ENCODE results near the gene TMEM44. TPM values are rescaled to one million over a fixed set of nuclear protein-coding genes. Genes with fewer than 3 reads are reported as not detected.

Gene TMEM44
- total RNA-seq (2014; rRNA removed; shearing (Covaris generic)), result 13.8 and 19.0 TPM in 2 replicates

DNA sequence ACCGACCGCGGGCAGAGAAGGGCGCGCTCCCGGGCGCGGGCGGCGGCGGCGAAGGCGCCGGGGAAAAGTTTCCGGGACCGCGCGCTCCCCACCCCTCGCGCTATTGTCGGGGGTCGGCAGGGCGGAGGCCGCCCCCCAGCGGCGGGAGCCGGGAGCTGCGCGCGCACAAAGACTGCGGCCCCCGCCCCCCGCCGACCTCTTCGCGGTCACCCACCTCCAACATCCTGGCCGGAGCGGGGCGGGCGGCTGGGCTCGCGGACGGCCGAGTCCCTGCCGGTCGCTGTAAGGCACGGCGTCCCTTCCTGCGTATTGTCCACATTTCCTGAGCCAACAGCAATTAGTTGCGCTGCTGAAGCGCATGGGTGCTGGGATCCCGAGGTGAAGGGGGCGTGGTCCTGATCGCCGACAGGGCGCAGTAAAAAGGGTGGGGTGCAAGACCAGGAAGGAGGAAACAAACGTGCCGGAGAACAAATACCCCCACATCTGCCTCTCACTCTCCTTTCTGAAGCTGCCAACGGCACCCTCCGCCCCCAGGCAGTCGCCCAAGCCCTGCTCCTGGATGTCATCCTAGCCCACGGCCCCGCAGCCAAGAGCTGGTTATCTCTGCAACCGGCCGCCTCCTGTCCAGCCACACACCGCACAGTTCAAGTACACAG lies at the start of gene TMEM44:
TSS of gene TMEM44 (minus strand) at position 71 of the 656 bp plus-strand sequence. CDS start 204 bp downstream, outside the sequence.
- peak; percentile 93 for DNase-seq (ENCODE audit: low read depth)

DNA sequence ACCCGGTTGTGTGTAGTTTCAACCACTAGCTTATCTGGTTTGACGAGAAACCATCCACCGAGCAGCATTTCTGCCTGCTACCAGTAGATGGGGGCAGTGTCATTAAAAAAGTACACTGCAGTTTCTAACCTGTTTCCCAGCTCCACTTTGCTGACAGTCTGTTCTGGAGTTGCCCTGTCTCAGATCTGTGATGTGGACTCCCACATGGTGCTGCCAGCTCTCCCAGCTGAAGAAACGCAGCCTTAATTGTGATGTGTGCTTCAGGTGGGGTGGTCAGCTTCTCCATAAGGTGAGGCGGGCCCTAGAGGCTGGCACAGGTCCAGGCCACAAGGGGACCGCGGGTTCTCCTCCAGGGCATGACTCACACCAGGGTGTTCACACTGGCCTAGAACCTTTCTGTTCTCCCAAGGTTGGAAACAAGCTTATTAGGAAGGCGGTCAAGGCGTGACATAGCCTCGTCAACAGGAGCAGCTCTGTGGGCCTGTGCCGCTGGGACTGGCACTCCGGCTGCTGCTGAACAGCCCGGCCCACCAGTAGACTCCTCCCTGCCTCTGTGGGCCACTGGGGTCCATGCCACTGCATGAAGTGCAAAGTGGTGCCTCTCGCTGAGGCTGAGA lies 49.6 kb upstream of the TMEM44 start:
- peak; percentile 88 for DNase-seq (ENCODE audit: low read depth)

GRCh38 chr3:194682189-194682693 lies 49.0 kb upstream of the TMEM44 start:
- no peak for DNase-seq (ENCODE audit: low read depth)

DNA sequence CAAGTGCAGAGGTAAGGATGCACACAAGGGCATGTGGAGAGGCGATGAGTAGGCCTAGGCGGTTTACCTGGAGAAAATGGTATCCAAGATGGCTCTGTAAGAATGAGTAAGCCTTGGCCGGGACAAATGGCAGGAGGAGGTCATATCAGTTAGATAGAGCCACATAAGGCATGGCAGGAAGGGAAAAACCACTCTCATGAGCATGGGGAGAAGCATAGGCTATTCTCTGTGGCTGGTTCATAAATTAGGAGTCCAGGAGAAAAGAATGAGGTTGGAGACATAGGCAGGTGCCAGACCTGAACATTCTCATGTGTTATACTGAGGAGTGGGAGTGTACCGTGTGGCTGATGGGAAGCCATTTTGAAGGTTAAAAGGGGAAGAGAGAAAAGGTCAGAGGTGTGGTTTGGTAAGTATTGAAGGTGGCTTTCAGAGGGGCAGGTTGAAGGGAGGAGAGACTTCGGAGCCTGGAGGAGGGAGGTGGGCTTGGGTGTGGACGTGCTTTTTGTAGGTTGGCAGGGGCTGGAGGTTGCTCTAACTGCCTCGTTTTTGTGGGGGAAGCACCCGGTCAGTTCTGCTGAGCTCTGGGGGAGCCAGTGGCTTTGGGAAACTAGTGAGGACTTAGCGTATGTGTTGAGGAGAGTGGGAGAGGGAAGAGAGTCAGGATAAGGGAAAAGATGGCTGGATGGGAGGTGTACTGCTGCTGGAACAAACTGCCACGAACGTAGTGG lies 47.8 kb upstream of the TMEM44 start:
- no peak for DNase-seq (ENCODE audit: low read depth)

DNA sequence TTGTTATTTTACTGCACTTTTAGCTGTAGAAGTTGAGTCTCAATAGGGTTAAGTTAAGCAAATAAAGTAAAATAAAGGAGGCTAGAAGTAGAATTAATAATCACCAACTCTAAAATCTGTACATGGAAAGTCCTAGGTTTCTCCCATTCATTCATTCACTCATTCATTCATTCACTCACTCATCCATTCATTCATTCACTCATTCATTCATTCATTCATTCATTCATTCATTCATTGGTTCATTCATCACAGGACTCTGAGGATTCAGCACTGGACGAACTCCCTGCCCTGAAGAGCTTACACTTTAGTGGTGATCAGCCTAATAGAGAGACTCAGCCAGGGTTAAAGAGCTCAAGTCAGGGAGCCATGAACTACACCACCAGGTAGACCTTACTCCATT lies 43.3 kb upstream of the TMEM44 start:
- DNase-seq (ENCODE audit: low read depth), result no peak

DNA sequence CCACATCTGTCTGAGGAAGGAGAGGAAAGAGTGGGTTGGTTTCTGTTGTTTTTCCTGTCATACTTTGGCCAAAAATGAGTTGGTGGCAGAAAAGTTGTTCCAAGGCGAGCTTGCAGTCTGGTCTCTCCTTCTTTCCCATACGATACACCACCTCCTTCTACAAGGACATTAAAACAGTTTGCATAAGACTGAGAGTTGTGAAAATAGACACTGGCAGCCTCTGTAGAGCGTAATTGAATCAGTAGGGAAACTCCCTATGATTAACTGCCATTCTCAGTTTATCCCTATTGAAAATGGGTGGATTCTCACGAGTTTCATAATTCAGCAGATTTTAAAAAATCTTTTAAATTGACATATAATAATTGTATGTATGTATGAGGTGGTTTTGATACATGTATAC lies 42.5 kb upstream of the TMEM44 start:
- no peak for DNase-seq (ENCODE audit: low read depth)

- no peak for DNase-seq (ENCODE audit: low read depth)
These were observed 41.9 kb upstream of the TMEM44 start for GRCh38 chr3:194675081-194675640.

DNA sequence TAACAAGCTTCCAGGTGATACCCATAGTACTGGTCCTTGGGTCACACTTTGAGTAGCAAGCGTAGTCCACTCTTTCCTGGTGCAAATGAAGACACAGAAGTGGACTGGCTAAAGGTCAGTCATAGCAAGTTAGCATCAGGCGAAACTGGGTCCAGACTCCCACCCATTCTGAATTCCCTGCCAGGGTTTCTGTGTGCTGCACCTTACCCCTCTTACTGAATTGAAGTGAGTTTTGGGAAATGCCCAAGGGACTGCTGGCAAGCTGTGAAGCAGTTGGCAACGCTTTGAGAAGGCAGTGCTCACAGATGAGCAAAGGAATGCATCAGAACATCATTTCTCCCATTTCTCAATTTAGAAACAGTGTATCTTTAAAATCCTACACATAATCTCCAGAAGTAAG lies 40.5 kb upstream of the TMEM44 start:
- no peak for DNase-seq (ENCODE audit: low read depth)

DNA sequence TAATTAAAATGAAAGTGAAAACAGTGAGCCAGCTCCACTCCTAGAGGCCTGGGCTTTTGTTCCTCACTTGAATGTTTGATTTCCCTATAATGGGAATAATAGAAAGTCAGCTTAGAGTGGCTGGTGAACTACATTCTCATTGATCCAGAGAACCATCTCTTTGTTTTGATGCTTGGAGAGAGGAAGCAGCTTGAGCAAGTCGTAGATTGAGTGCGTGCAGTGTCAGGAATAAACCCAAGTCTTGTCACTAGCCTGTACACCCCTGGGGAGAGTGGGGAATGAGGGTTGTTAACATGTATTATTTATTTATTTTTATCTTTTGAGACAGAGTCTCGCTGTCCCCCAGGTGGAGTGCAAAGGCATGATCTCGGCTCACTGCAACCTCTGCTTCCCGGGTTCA lies 39.7 kb upstream of the TMEM44 start:
- DNase-seq (ENCODE audit: low read depth), result no peak

DNA sequence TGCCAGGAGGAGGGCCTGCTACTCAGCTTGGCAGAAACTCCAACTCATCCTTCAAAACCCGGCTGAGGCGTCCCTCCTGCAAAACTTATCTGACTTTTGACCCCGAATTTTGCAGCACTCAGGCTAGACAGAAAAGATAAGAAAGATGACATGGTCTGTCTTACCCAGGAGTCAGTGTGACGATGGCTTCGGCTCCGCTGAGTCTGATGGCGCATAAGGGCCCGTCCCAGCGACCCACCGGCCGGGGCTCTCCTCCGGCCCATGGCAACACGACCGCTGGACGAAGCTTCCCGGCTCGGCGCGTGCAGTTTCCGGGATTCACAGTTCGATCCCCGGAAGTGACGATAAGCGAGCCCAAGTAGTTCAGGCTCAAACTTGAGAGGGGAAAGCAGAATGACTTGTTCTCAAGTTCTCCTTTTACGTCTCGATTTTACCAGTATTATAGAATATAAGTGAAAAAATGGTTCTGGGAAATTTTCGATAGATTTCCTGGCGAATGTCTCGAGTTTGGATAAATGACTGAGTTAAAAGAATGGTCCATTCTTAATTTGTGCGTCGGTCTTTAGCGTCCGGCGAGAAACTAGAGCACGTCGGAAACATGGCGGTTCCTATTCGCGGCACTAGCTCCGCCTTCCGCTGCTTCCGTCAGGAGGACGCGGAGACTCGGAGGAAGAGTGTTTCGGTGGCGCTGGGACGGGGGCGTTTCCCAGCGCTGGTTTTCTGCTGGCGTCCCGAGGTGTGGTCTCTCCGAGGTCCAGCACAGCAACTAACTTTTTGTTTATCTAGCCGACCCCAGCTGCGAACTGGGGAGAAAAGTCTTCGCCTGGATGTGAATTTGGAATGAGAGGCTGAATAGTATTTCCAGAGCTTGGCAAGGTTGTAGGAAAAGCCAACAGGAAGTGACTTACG lies 38.9 kb upstream of the TMEM44 start, which contains the start of gene LSG1:
TSS of gene LSG1 (minus strand) at position 292 of the 909 bp plus-strand sequence. CDS start at position 263, 29 bp downstream.
- peak; percentile 95 for DNase-seq (ENCODE audit: low read depth)

GRCh38 chr3:194671511-194671899 lies 38.3 kb upstream of the TMEM44 start:
- peak; percentile 45 for DNase-seq (ENCODE audit: low read depth)

- no peak for DNase-seq (ENCODE audit: low read depth)
These were observed 34.1 kb upstream of the TMEM44 start for GRCh38 chr3:194667363-194667762.

DNA sequence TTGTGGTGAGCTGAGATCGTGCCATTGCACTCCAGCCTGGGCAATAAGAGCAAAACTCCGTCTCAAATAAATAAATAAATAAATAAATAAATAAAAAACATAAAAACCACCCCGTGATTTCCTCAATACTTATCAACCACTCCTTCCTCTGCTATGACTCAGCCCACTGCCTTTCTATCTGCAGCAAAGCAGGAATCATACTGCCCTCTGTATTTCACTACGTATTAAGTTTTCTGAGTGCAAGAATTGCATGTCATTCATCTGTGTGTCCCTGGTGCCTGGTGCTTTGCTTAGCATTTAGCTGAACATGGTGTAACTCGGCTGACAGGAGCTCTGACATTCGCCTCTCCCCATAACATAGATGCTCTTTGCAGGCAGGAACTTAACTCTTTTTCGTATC lies 31.6 kb upstream of the TMEM44 start:
- no peak for DNase-seq (ENCODE audit: low read depth)

- no peak for DNase-seq (ENCODE audit: low read depth)
These were observed 28.7 kb upstream of the TMEM44 start for GRCh38 chr3:194661946-194662345.

GRCh38 chr3:194661374-194661773 lies 28.2 kb upstream of the TMEM44 start:
- DNase-seq (ENCODE audit: low read depth), result no peak

DNA sequence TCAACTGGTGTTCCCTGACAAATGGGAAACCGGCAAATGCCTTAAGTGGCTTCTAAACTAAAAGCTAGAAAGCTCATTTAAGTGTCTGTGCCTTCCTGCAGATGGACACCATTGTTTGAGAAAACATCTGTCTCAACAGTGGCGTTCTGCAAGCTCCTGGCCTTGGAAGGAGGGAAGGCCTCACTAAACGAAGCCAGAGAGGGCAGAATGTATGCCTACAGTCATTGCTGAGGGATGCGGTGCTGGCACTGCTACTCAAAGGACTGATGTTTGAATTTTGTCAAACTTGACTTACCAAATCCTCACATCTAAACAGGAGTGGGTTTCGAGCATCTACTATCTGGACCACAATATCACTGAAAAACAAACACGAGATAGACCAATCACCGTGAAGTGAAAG lies 26.6 kb upstream of the TMEM44 start:
- no peak for DNase-seq (ENCODE audit: low read depth)

- no peak for DNase-seq (ENCODE audit: low read depth)
These were observed 25.4 kb upstream of the TMEM44 start for GRCh38 chr3:194658477-194659242.

DNA sequence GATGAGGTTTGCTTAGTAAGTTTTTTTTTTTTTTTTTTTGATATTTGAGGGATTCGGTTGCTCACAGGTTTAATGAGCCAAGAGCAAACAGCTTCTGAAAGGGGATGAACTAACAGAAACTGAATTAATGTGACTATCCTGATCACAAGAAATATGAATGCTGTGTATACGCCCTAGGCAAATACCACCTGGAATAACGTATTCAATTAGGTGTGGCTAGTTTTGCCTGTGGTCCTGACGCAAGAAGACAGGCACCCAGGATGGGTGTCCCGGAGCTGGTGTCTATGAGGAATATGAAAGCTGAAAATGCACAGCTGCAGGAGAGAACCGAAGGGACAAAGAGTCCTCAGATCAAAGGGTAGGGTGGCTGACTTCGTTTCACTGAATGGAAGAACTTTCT lies 24.2 kb upstream of the TMEM44 start:
- no peak for DNase-seq (ENCODE audit: low read depth)

DNA sequence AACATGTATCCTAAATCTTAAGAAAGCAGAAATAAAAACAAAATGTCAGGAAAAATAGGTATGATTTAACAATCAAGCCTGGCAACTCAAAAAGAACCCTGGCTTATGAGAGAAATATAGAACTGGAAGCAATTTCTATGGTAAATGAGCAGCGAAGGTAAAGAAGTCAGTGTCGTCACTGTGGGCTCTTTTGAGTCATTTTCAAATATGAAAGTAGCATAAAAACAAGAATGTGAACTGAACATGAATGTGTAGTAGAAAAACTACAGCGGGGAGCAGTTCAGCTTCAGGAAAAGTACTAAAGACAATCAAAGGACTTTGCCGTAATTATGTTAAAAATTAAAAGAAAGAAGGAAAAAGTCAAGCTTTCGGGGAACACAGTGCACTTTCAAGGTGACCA lies 21.2 kb upstream of the TMEM44 start:
- no peak for DNase-seq (ENCODE audit: low read depth)

DNA sequence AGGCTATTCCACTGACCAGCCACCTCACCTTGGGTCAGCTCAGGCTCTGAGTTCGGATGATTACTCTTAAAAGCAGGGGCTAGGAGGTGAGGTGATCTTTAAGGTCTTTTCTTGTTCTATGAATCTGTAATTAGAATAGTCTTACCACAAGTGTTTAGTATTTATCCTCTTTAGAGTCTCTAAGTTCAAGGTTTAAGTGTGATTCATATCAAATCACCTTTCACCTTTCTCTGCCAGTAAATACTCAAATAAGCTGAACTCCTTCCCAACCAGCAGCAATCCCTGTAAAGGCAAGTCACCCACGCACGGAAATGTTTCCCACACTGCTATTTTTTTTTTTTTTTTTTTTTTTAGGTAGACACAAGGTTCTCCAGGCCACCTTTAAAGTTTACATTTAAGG lies 14.5 kb upstream of the TMEM44 start:
- no peak for DNase-seq (ENCODE audit: low read depth)

GRCh38 chr3:194642769-194643168 lies 9.6 kb upstream of the TMEM44 start:
- DNase-seq (ENCODE audit: low read depth), result no peak
